Left lobe of liver (tissue), 2 donors: ENCODE measurements around the gene NFXL1. TPM values are rescaled to one million over a fixed set of nuclear protein-coding genes. Genes with fewer than 3 reads are reported as not detected.

Experiments
- ATAC-seq: fragments of 200-7000 bp; cut with Tn5 transposase; one replicate; pipeline ENCODE4 v1.9.1; 2020; ENCODE audit warnings: mild to moderate bottlenecking, moderate library complexity
- DNase-seq: peaks from one replicate; pipeline ENCODE4 v3.0.0-alpha.2; 2020; ENCODE audit warnings: low spot score
- total RNA-seq: library from RNA; stranded (reverse); gene quantifications from one replicate; pipeline ENCODE4 v1.2.1, GENCODE V29; 2021
- donor health status: DM: no; HTN: no; CAD: no; lungs with moderate emphysema.
- donor health status: DM: no; HTN: yes; CAD: no.

Gene NFXL1
- total RNA-seq, 1 donor from 2014 or later = 5.7 TPM

- DNase-seq = no peak
- no peak for ATAC-seq
Measured at GRCh38 chr4:47899639-47900038, 14.7 kb downstream of the NFXL1 start.

- no peak for ATAC-seq
- no peak for DNase-seq
Measured at GRCh38 chr4:47891928-47892327, 22.5 kb downstream of the NFXL1 start.

GRCh38 chr4:47882228-47882627 lies 32.2 kb downstream of the NFXL1 start:
- DNase-seq = no peak
- peak; percentile 94 for ATAC-seq

GRCh38 chr4:47879458-47879857 lies 34.9 kb downstream of the NFXL1 start:
- peak; percentile 34 for ATAC-seq
- no peak for DNase-seq

- no peak for ATAC-seq
- DNase-seq = no peak
Measured at GRCh38 chr4:47876784-47877546, 37.4 kb downstream of the NFXL1 start.

- ATAC-seq (no peak), DNase-seq (no peak)
Measured at GRCh38 chr4:47876310-47876709, 38.1 kb downstream of the NFXL1 start.

GRCh38 chr4:47873877-47874541 lies 40.4 kb downstream of the NFXL1 start:
- DNase-seq (no peak), ATAC-seq (no peak)

GRCh38 chr4:47863486-47863885 lies 50.9 kb downstream of the NFXL1 start:
- no peak for ATAC-seq

GRCh38 chr4:47862297-47862696 lies 52.1 kb downstream of the NFXL1 start:
- ATAC-seq (no peak), DNase-seq (no peak)

More at GRCh38 chr4:47863486-47863885, 50.9 kb downstream of the NFXL1 start:
- no peak for DNase-seq

- ATAC-seq = no peak
- DNase-seq = no peak
Measured at GRCh38 chr4:47860305-47860704, 54.1 kb downstream of the NFXL1 start.

GRCh38 chr4:47858006-47858405 lies 56.4 kb downstream of the NFXL1 start:
- DNase-seq (no peak), ATAC-seq (no peak)

GRCh38 chr4:47856713-47857112 lies 57.7 kb downstream of the NFXL1 start:
- no peak for DNase-seq
- no peak for ATAC-seq

- no peak for DNase-seq
- ATAC-seq = no peak
Measured at GRCh38 chr4:47855350-47855749, 59.0 kb downstream of the NFXL1 start.

GRCh38 chr4:47852136-47852535 lies 62.2 kb downstream of the NFXL1 start:
- DNase-seq (no peak), ATAC-seq (no peak)

GRCh38 chr4:47849466-47849865 lies 64.9 kb downstream of the NFXL1 start:
- no peak for ATAC-seq
- DNase-seq = no peak

GRCh38 chr4:47848041-47848440 lies 66.3 kb downstream of the NFXL1 start:
- no peak for ATAC-seq
- no peak for DNase-seq

GRCh38 chr4:47842985-47843384 lies 71.4 kb downstream of the NFXL1 start:
- ATAC-seq = no peak
- no peak for DNase-seq

- no peak for ATAC-seq
- no peak for DNase-seq
Measured at GRCh38 chr4:47840291-47840690, 74.1 kb downstream of the NFXL1 start.

- ATAC-seq (no peak), DNase-seq (no peak)
Measured at GRCh38 chr4:47839259-47839658, 75.1 kb downstream of the NFXL1 start.

- ATAC-seq = no peak
Measured at GRCh38 chr4:47838445-47838844, 75.9 kb downstream of the NFXL1 start.

GRCh38 chr4:47837908-47838294 lies 76.5 kb downstream of the NFXL1 start, which contains the start of gene CORIN:
CORIN (minus strand) TSS chr4:47838067; CDS start chr4:47837949, 118 bp downstream.
- ATAC-seq (no peak), DNase-seq (no peak)

More at GRCh38 chr4:47838445-47838844, 75.9 kb downstream of the NFXL1 start:
- no peak for DNase-seq
